Activated CD8-positive, alpha-beta memory T cell treated with anti-CD3 and anti-CD28 coated beads for 24 hours (primary cell): ENCODE data around the gene CDH23.
"Not testable (repeated sequence)": the region's sequence is repeated elsewhere in the genome, so short reads cannot be mapped to it uniquely, and the experiment has no call there.

Experiments
- DNase-seq: peaks from one replicate; pipeline ENCODE4 v3.0.0-alpha.2; 2020

The CDH23 gene

DNA sequence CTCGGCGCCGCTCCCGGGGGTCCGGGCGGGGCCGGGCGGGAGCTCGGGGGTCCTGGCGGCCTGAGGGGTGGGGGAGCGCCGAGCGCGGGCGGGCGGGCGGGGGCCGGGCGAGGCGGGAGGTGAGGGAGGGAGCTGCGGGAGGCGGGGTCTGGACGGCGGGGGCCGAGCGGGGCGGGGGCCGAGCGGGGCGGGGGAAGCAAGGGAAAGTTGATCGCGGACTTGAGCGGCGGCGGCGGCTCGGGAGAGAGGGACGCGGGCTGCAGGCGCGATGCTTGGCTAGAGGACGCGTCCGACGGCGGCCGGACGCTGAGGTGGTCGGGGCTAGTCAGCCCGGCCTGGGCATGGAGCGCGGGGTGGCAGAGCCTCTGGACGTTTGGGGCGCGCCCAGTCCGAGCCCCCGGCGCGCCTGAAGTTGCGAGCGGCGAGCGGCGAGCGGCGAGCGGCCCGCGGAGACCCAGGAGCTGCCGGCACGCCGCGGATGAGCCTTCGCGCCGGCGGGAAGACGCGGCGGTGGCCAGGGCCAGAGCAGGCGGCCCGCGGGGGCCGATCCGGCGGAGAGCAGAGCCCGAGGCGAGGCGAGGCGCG, at the start of gene CDH23:
TSS of gene CDH23 (plus strand) at position 210 of the 585 bp plus-strand sequence. CDS start 42,912 bp downstream, outside the sequence.
- no peak for DNase-seq

DNA sequence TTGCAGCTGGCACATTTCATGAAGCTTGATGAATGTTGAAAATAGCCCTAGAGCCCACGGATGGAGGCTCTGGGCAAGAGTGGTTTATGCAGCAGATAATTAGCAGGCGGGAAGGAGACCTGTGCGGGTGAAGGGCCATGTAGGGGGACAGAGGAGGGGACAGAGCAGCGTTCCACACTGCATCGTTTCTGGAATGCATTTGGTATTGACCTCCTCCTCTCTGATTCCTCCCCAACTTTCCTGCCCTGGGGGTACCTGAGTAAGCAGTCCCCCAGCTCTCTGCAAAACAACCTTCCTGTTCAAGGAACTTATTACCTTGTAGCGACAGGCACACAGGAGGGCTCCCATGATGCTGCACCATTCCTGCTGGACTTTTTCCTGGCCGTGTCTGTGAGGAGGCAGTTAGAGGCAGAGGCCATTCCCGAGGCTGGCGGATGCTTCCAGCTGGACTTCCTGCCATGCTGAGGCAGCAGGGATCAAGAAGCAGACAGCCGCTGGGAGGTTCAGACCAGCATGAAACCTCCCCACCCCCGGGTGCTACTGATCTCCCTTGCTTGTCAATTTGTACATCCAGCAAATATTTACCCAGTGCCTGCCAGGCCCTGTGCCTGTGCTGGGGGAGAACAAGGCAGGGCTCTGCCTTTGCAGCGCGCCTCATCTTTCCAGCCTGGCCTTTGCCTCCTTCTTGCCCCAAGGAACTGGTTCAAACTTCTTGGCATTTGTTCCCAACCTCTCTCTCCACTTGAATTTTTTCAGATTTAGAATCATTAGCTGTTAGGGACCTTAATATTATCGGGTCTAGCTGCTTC, 48.9 kb upstream of the CDH23 start:
- DNase-seq = no peak

DNA sequence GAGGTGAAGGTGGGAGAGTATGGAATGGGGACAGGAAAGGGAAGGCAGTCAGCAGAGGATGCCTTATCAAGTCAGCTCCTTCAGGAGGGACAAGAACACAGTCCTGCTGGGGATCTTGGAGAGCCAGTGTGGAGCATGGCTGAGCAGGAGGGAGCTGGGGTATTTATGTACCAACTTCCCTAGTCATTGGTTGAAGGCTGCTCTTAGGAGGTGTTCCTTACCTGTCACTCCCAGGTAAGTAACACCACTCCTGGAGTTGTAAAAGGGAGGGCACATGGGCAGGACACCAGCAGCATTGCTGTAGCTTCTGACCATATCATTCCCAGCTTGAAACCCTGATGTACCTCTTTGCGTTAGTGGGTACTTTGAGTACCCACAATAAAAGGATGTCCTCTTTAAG, 47.9 kb upstream of the CDH23 start:
- no peak for DNase-seq

DNA sequence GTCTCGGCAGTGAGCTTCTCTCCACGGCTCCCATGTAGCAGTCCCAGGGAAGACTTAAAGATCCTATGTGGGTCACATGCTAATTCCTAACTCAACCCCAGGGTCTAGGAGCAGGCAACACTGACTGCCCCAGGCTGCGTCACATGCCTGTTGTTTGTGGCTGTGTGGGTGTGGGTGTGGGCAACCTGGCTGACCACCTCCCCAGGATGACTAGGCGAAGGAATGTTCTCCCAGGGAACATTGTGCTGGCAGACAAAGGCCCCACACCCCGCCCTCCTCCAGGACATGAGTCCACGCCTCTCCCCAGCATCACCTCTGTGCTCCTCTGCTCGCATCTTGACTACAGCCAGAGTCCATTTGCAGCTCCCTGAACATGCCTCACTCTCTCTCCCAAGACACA, 47.3 kb upstream of the CDH23 start:
- no peak for DNase-seq

DNA sequence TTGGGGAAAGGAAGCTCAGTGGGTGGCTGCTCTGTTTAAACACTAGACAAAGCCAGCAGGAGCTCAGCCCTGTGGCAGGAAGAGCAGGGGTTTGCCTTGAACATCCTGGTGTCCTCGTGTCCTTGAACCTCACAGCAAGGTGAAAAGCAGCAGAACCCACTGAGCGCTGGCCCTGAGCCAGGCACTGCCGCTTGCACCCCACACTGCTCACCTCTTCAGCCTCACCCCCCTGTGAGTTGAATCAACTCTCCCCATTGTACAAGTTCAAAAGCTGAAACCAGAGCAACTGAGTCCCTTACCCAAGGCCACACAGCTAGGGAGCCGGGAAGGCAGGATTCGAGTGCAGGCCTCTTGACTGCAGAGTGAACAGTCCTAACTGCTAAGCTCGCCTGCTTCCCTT, 45.6 kb upstream of the CDH23 start:
- DNase-seq = no peak

DNA sequence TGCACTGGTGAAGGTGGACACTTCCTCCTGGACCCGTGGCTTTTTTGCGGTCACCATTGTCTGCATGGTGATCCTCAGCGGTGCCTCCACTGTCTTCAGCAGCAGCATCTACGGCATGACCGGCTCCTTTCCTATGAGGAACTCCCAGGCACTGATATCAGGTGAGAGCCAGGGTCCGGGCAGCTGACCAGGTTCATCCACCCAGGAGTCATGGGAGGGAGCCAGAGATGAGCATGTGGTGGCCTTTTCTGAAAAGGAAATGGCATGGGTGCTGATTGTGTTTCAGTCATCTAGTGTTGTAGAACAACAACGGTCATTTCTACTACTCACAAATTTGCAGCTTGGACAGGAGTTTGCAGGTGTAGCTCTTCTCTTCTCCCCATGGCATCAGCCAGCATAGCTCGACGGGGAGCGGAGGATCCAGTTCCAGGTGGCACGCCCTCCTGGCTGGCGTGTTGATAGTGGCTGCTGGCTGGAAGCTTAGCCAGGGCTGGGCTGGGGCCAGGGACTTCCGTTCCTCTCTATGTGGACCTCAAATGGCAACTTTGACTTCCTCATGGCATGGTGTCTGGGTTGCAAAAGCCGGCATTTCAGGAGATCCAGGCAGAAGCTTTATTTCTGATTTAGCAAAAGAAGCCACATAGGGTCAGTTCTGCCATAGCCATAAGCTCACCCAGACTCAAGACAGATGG, 44.9 kb upstream of the CDH23 start:
- no peak for DNase-seq

DNA sequence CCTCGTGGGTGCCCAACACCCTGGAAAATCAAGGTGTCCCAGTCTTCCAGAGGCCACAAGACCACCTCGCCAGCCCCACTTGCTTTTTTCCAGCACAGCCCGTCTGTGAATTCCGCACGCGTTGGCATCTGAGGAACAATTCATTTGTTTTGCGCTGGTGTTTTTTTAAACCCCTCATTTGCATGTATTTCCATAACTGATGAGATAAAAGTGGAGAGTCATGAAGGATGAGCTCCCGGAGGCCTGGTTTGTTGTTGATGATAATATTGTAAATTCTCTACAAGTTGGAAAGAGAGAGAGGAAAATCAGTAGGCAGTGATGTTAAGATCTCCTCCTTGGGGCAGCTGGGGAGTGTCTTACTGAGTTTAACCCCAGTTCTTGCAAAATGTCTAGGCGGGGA, 43.1 kb upstream of the CDH23 start:
- DNase-seq = no peak

DNA sequence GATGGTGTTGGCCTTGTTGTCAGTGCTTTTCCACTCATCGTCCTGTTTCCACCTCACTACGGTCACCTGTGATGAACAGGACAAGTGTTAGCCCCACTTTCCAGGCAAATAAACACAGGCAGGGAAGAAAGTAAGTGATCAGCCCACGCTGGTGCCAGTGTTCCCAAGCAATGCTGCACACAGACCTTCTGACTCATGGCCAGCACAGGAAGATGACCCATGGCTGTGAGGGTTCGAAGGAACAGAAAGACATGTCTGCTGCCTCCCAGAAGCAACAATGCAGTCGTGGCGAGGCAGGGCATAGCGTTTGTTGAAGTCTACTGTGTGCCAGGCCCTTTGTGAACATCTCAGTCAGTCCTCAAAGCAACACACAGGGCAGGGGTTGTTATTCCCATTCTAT, 41.9 kb upstream of the CDH23 start:
- DNase-seq = no peak

DNA sequence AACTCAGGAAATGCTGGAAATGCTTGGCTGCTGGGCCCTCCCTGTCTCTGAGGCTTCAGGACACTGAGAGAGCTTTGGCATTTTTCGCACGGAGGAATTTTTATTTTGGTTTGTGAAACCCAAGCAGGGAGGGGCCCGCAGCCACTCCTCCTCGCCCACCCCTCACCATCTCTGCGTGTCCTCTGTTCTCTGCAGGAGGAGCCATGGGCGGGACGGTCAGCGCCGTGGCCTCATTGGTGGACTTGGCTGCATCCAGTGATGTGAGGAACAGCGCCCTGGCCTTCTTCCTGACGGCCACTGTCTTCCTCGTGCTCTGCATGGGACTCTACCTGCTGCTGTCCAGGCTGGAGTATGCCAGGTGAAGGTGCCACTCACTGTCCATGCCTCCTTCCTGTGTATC, 40.8 kb upstream of the CDH23 start:
- no peak for DNase-seq

DNA sequence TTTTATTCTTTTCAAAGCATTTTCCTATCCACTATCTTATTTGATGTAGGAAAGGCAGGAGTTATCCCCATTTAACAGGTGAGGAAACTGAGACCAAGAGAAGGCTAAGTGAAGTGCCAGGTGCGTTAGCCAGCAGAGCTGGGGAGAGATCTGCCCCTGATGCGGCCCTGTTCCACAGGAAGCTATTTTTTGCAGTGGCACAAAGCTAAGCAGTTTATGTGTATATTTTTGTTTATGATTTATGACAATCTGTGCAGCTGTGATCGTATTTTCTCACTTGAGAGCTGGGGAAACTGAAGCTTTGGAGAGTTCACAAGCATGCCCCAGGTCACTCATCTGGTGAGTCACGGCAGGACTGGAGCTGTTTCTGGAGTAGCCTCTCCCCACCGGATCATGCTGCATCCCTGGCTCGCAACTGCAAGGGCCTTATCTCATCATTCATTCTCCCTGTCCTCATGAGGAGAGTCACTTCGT, 38.9 kb upstream of the CDH23 start:
- DNase-seq = no peak

DNA sequence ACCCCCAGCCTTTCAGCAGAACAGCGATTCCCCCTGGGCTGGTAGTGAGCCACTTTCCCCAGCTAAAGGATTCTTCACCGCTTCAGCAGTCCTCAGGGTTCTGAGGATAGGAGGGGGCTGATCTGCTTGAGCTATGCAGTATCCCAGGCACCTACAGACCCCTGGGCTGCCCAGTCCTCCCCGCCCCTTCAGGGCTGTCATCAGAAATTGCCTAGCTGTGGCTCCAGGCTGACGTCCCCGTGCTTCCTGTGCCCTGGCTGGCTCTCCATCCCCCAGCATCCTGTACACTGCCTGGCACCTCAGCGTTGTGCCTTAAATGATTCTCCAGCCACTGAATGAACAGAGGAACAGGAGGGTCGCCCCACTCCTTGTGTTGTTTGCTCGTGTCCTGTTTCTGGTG, 38.4 kb upstream of the CDH23 start:
- DNase-seq = no peak

DNA sequence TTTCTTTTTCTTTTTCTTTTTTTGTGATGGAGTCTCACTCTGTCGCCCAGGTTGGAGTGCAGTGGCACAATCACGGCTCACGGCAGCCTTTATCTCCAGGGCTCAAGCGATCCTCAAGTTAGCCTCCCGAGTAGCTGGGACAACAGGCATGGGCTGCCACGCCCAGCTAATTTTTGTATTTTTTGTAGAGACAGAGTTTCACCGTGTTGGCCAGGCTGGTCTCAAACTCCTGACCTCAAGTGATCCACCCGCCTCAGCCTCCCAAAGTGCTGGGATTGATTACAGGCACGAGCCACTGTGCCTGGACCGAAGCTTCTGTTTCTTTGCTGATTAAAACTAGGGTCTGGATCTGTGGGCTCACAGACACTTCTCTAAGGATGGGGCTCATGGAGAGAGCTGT, 37.8 kb upstream of the CDH23 start:
- DNase-seq = not testable (repeated sequence)

DNA sequence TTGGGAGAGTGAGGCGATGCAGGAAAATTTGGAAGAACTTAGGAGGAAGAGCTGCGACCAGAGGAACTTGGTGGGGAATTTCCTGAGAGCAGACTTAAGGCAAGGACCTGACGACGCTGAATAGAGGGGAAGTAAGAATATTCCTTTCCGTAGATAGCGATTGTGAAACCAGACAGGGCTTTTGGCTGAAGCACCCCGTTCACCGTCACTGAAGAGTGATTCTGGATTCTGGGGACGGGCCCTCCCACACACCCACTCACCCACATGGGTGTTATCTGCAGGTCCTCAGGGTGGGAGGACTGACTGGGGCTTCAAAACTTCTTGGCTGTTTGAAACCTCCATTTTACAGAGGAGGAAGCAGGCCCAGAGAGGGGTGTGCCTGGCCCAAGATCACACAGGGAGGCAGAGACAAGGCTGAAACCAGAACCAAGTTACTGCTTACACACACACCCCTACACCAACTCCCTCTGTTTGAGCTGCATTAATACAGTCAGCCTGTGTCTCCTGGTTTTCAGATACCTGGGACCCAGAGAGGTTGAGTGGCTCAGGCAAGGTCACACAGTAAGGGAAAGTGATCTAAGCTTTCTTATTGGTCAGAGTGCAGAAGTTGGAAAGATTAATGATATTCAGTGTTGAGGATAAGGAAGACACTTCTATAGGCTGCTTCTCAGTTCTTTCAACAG, 37.2 kb upstream of the CDH23 start:
- no peak for DNase-seq

DNA sequence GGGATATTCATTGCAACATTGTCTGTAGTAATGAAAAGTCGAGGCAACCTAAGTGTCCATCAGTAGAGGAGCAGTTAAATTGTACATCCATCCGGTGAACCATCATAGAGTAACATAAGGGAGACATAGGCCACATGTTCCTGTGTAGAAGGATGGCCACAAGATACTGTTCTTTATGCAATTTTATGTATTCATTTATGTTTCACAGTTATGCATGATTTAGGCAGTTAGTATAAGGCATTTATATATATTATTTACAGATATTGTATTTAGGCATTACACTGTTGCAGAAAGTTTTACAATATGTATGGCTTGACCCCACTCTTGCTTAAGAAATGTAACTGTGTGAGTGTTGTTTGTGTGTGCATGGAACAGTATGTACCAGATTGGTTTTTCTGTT, 36.0 kb upstream of the CDH23 start:
- DNase-seq = no peak

DNA sequence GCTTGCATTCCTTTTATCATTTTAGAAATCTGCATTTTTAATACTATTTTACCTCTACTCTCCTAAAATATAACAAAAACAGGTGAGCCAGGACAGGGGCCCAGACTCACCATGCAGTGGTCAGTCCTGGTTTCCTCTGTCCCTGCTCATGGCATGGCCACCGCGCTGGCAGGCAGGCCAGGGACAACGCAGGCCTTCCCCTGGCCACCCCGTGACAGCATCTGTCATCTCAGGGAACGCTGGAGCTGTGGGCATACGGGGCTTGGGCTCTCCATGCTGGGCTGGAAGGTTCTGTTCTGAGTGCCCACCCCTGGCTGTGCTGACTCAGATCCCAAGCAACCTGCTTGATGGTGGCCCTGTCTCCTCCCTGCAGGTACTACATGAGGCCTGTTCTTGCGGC, 35.1 kb upstream of the CDH23 start:
- no peak for DNase-seq

DNA sequence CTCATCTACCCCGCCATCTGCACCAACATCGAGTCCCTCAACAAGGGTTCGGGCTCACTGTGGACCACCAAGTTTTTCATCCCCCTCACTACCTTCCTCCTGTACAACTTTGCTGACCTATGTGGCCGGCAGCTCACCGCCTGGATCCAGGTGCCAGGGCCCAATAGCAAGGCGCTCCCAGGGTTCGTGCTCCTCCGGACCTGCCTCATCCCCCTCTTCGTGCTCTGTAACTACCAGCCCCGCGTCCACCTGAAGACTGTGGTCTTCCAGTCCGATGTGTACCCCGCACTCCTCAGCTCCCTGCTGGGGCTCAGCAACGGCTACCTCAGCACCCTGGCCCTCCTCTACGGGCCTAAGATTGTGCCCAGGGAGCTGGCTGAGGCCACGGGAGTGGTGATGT, 34.6 kb upstream of the CDH23 start:
- no peak for DNase-seq

DNA sequence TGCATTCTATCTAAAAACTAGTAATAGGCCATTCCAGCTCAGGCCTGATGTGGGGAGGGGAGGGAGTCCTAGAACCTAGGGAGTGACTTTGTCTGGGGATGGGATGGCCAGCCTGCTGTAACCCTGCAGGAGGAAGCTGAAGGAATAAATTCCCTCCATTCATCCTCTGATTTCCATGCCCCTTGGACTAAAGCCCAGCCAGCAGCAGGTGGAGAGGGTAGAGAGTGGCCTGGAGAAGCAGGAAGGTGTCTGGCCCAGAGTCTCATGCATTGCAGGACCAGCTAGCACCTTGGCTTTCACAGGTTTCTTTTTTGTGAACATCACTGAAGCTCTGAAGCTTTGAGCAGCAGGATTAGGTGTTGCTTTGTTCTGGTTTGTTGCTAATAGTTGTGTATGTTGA, 32.8 kb upstream of the CDH23 start:
- DNase-seq = no peak

DNA sequence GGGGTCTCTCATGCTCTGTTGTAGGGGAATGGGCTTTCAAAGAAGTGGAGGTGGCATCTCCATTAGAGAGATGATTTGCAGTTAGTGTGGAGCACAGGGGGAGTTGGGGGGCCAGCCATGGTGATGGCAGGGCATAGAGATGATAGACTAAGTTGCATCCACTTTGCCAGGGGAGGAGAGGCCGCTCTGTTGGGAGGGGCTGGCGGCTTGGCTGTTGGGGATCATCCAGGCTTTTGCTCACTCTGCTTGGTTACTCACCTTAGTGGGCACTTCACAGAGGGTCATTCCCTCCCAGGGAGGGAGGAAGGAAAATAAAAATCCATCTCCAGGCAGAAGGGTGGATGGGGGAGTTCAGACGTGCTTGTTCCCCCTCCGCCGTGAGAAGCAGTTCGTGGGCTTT, 31.4 kb upstream of the CDH23 start:
- no peak for DNase-seq

DNA sequence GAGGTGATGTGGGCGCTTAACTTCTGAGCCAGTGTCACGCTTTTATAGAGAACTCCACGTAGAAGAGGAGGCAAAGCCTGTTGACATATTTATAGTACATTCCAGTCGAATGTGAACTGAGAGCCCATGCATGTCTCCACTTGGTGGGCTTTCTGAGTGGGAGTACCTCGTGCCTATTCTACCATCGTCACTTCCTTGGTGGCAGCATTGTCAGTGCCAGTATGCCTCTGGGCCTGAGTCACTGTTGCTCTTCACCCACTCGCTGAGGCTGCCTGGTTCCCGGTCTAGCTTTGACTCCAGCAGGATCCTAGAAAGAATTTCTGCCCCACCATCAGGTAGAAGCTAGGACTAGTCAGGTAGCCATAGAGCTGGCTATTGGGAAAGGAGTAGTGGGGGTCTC, 30.0 kb upstream of the CDH23 start:
- DNase-seq = no peak

DNA sequence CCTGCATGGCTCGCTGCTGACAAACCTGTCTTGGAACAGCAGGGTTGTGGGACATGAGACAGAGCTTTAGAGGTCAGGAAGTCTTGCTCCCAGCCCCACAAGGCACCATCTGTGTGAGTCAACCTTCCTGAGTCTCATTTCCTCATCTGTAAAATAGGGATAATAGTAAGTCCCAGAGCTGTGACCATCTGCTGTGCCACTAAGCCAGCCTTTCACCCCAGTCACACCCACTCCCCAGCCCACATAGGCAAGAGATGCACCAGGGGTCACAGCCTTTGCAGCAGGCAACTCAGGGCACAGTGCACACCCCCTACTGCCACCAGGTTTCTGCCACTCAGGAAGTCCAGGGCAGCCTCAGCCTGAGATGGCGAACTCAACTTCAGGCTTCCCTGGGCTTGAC, 29.4 kb upstream of the CDH23 start:
- no peak for DNase-seq

DNA sequence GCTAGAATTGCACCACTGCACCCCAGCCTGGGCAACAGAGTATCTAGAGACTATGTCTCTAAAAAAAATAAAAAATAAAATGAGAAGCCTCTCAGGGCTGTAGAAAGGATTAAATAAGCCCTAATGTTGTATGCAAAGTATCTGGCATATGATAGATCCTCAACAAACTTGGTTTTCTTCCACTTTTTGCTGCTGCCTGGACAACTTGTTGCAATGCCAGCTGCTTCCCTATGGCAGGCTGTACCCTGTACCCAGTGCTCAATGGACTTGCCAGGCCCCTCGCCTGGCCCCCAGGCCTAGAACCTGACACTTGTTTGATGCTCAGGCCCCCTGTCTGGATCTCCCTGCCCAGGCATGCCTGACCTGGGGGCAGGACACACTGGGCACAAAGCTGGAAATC, 28.5 kb upstream of the CDH23 start:
- DNase-seq = no peak

DNA sequence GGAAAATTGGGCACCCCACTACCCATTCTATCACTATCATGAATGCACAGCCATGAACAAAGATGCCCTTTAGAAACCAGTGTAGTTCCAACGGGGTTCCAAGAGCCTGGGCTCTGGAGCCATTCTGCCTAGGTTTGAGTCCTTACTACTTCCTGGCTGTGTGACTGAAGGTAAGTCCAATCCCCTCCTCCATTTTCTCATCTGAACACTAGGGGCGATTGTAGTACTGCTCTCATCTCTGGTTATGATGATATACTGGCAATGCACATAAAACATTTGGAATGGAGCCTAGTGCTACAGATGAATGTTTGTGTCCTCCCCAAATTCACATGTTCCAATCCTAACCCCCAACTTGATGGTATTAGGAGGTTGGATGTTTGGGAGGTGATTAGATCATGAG, 28.1 kb upstream of the CDH23 start:
- no peak for DNase-seq

DNA sequence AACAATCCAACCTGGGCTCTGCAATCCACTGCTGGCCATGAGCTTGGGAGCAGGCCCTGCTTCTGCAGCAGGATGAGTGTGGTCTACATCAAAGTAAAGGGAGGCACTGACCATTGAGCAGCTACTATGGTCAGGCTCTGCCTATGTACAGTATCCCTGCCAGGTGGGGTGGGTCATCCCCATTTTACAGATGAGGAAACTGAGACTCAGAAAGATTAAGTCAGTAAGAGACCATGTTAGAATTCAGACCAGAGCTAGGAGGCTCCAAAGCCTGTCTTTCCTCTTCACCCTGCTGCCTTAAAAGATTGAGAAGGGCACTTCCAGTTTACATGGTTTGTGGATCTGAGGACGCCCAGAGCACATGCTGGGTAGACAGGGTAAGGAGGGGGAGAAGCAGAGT, 27.1 kb upstream of the CDH23 start:
- no peak for DNase-seq

DNA sequence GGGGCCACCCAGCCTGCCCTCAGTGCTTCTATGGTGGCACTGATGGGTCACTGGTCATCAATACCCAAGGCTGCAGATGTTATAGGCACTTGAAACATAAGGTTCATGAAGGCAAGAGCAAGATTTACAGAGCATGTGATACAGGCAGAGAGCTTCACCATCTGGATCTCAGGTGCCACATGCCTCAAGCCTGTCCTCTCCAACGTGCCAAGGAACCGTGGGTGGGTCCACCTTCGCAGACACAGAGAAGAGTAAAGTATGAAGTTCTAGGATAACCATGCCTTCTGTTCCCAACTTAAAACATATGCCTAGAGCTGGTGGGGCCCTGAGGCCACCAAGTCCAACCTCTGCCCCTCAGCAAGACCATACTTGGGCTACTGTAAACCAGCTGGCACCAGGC, 26.7 kb upstream of the CDH23 start:
- no peak for DNase-seq
